HL-60 (cell line): ENCODE measurements around the gene HECW1.

Source experiments
- GABPA ChIP-seq: IDR thresholded peaks from 2 replicates; pipeline ENCODE4 v1.6.1; 2012; ENCODE audit warnings: low read depth
- POLR2AphosphoS5 ChIP-seq: IDR thresholded peaks from 2 replicates; pipeline ENCODE4 v1.6.1; 2012; ENCODE audit warnings: low read depth
- SPI1 ChIP-seq: IDR thresholded peaks from 2 replicates; pipeline ENCODE4 v1.6.1; 2012; ENCODE audit warnings: low read depth, mild to moderate bottlenecking, borderline replicate concordance
- TF ChIP-seq, protein P1 (sequence below): IDR thresholded peaks from one replicate; pipeline ENCODE4 v1.5.1; 2011; ENCODE audit warnings: low read length, control low read depth, inconsistent platforms; ENCODE audit not compliant: insufficient read depth
- TF ChIP-seq, protein P2 (sequence below): IDR thresholded peaks from 2 replicates; pipeline ENCODE4 v1.6.1; 2012; ENCODE audit warnings: low read depth; ENCODE audit not compliant: insufficient replicate concordance

- TF ChIP-seq POLR2AphosphoS5 (no peak), GABPA (no peak), SPI1 (no peak)
- TF ChIP-seq, protein P1, sequence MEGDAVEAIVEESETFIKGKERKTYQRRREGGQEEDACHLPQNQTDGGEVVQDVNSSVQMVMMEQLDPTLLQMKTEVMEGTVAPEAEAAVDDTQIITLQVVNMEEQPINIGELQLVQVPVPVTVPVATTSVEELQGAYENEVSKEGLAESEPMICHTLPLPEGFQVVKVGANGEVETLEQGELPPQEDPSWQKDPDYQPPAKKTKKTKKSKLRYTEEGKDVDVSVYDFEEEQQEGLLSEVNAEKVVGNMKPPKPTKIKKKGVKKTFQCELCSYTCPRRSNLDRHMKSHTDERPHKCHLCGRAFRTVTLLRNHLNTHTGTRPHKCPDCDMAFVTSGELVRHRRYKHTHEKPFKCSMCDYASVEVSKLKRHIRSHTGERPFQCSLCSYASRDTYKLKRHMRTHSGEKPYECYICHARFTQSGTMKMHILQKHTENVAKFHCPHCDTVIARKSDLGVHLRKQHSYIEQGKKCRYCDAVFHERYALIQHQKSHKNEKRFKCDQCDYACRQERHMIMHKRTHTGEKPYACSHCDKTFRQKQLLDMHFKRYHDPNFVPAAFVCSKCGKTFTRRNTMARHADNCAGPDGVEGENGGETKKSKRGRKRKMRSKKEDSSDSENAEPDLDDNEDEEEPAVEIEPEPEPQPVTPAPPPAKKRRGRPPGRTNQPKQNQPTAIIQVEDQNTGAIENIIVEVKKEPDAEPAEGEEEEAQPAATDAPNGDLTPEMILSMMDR, result no peak
- TF ChIP-seq, protein P2, sequence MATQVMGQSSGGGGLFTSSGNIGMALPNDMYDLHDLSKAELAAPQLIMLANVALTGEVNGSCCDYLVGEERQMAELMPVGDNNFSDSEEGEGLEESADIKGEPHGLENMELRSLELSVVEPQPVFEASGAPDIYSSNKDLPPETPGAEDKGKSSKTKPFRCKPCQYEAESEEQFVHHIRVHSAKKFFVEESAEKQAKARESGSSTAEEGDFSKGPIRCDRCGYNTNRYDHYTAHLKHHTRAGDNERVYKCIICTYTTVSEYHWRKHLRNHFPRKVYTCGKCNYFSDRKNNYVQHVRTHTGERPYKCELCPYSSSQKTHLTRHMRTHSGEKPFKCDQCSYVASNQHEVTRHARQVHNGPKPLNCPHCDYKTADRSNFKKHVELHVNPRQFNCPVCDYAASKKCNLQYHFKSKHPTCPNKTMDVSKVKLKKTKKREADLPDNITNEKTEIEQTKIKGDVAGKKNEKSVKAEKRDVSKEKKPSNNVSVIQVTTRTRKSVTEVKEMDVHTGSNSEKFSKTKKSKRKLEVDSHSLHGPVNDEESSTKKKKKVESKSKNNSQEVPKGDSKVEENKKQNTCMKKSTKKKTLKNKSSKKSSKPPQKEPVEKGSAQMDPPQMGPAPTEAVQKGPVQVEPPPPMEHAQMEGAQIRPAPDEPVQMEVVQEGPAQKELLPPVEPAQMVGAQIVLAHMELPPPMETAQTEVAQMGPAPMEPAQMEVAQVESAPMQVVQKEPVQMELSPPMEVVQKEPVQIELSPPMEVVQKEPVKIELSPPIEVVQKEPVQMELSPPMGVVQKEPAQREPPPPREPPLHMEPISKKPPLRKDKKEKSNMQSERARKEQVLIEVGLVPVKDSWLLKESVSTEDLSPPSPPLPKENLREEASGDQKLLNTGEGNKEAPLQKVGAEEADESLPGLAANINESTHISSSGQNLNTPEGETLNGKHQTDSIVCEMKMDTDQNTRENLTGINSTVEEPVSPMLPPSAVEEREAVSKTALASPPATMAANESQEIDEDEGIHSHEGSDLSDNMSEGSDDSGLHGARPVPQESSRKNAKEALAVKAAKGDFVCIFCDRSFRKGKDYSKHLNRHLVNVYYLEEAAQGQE, result no peak
Observed at GRCh38 chr7:43164757-43165156, 52.3 kb downstream of the HECW1 start.
